HG03066 (cell line): ENCODE data around the gene TGDS.
"Not testable (repeated sequence)": the region's sequence is repeated elsewhere in the genome, so short reads cannot be mapped to it uniquely, and the experiment has no call there.

Source experiments
- ATAC-seq: cut with Tn5 transposase; IDR thresholded peaks from one replicate; pipeline ENCODE4 v1.9.1; 2021; ENCODE audit warnings: low read depth; ENCODE audit not compliant: unreplicated experiment

TGDS gene

DNA sequence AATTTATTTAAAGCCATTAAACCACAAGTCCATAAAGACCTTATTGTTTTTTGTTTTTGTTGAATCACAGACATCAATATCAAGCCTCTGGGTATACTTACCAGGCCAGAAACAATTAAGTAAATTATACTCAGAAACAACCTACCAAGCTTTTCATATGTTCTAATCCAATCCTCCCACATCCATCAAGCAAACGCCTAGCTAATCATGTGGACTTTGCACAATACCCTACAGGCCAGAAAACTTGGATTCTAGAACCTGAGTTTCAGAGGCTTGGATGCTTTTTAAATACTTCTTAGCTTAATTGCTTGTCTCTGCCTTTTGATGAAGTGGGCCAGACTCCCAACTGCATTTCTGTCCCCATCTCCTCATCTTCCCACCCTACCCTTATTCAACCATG lies 39.9 kb downstream of the TGDS start:
- no peak for ATAC-seq

DNA sequence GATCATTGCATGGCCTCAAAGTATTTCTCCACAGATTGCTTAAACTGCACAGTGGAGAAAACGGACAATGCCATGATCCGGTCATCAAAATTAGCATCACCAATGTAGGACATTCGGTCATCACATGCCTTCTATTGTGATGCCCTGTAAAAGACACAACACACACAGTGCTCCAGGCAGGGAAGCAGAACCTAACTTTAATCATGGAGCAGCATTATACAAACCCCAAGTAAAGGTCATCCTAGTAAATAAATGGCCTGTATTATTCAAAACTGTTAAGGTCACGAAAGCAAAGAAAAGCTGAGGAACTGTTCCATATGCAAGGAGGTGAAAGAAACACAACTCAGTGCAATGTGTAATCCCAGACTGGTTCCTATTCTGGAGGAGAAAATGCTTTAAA lies 42.2 kb downstream of the TGDS start:
- ATAC-seq, result no peak

DNA sequence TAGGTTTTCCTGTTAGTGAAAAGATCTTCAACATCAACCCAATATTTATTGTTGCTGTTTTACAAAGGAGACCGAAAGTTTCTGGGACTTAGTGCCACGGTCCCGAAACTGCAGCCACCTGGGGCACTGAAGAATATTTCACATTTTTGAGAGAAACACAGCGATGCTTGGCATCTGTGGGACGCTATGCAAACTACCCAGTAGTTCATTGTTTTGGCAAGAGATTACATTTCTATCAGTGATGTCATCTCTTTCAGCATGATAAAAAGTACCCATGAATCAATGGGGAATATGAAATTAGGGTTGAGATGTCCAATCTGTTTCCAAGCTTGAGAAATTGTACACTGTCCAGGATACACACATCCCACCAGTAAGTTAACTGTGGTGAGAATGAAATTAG lies 43.9 kb downstream of the TGDS start:
- ATAC-seq, result no peak

DNA sequence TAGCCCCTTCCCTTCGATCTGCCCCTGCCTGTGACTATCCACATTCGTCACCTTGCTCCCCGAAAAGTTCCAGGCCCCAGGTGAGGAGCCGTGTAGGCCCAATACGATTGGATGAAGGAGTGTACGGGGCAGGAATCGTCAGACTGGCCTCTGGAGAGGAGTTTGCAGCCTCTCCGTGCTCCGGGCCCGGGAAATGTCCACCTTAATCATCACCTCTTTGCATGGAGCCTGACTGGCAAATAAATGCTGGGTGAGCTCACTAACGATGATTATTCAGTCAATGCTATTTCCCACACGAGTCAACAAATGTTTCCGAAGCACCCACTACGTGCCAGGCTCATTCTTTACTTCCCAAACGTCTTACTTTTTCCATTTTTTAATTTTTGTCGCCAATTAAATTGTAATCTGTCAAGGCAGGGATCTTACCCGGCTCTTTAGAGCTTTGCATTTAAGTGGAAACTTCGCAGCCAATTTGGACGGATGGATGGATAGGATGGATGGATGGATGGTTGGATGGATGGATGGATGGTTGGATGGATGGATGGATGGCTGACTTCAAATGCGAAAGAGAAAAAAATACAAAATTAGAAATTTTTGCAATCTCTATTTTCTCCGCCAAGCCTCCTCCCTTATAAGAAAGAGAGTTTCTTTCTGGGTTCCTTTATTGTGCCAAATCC lies 45.8 kb downstream of the TGDS start:
- ATAC-seq, result peak; percentile 3

DNA sequence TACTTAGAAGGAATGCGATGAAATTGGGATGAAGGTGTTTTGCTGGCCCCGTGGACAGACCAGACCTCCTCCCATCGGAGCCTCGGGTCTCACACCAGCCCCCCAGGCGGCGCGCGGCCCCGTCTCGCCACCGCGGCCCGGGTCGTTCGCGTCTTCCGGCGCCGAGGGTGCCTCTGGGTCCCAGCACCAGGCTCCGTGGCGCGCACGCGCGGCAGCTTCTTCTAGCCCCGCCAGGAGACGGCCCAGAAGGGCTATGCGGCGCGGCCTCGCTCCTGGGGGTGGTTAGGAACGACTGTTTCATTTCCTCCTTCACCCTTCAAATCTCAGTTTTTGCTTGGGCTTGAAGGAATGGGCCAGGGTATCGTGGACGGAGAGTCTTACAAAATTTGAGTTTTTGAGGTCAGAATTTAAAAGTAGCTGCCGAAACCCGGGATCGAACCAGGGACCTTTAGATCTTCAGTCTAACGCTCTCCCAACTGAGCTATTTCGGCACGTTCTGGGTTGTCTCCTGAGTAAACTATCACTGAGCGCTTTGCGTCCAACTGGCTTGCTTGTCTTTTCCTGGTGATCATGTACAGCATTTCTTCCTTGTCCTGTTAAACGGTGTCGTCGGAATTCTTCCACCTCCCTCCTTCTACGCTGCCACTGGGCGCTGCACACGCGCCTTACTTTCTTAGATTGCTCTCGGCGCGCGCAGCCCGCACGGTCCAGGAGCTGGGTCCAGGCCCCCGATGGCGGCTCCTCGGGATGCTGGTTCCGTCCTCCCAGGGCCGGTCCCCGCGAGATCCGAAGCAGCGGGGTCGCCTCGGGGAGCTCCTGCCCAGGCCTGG lies 46.5 kb downstream of the TGDS start:
- ATAC-seq, result peak; percentile 83

DNA sequence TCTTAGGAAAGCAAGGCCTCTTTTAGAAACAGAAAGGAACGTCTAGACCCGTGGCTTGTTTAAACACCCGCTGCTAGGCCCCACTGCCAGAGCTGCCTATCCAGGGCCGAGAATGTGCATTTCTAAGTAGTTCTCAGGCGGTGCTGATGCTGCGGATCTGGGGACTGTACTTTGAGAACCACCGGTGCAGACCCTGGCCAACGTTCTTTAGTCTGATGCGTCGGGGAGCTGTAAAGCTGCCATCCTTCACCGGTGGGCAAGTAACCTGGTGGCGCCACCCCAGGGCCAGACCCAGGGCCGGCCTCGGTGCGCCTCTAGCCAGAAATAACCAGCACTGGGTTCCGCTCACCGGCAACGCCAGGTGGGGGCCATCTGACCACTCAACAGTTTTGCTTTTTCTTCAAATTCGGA lies 47.1 kb downstream of the TGDS start:
- peak; percentile 50 for ATAC-seq

DNA sequence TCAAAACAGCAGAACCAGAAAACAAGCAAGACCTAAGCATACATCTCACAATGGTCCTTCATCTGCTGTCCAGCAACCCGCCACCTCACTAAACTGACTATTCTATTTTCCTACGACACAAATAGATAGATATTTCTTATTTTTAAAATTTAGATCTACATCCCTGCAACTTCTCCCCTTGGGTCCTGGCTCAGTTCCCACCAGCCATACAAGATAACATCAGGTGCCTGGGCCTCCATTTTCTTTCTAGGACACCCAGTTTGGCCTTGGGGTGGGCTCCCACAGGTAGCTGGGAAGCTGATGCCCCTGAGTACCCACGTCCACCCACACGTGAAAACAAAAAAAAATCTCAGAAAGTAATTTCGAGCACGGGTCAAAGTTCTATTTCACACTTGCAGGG lies 47.6 kb downstream of the TGDS start:
- no peak for ATAC-seq

DNA sequence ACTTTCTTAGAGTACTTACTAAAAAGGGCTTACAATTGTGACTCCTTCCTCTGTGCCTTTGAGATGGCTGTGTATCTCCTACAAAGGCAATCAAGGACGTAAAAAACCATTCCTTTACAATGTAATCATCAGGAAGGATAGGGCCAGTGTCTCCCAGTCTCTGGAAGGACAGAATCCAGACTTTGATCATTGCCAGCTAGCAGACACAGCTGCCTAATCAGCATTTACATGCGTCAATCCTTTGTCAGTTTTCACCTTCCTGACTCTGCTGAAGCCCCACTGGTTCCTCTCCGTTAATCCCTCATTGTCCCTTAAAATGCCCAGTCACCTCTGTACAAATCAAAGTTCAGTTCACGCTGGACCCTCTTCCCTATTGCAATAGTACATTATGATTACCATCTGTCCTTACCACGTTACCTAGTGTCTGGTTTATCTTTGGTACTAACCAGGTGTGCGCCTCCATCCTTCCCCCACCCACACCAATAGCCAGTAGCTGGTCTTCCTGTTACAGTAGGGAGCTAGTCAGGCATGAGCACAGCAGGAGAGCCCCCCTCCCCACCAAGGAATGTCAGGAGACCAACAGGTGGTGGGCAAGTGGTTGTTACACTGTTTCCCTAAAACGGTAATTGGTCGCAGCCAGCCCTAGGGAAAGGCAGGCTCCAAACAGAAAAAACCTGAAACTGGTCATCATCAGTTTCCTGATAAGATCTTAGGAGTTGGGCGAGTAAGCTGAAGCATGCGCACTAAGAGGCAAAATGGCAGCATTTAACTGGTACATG lies 49.7 kb downstream of the TGDS start:
- ATAC-seq, result no peak

DNA sequence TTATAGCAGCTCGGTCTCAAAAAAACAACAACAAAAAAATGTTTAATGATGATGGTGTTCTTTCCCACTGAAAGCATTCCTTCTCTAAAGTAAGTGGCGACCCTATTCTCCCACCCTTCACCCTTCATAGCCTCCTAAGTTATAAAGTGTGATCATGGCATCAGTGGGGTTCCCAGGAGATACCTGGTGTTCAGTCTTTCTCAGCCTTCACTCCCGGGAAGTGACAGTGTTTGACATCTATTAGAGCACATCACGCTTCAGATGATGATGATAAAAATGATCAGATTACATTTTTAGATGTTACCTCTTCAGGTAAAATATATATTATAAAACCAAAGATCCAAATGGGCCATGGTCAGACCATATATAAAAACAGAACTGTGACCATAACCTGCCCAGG lies 51.0 kb downstream of the TGDS start:
- no peak for ATAC-seq

DNA sequence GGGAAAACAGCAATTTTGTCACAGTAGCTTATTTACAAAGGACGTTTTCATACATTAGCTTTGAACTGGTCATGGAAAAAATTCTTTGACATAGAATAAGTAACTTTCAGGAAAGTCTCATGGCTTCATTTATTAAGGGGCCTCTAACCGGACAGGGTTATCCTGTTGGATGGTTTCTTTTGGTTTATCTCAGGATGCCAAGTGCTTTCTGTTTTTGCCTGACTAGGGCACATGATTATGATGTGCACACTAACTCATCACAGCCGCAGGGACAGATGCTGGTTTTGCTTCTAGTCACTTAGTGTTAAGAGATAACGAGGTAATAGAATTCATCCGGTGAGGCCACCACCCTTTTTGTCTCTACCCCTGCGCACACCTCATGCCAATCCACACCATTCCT lies 53.0 kb downstream of the TGDS start:
- no peak for ATAC-seq

DNA sequence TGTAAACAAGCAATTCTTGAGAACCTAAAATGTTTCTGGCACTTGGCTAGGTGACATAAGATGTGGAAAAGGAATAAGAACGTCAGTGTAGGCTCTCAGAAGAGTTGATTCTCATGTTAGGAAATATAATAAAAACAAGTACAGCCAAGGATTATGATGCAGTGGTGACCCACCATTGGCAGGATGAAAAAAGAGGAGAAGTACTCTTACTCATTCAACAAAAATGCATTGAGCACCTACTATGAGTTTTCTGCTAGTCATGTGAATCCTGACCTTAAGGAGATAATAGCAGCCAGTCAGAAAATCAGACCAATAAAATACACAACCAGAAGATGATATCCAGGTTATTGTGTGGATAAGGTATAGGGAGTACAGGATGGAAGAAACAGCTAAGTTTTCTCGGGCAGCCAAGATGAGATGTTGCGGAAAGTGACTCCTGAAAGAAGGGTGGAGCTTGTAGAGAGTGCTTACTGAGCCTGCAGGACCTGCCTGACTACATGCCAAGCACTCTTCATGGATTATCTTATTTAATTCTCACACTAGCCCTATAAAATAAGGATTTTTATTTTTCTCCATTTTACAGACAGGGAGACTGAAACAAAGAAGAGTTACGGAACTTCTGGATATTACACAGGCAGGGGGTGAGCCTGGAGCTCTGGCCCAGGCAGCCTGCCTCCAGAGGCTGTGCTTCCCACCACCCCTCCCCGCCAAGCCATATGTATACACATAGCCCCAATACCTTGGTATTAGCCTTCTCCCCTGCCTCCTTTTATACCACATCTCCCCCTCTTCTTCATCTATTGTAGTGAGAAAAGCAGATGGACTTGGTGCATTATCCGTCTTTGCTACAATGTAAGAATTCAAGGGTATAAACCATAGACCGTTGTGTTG lies 58.0 kb downstream of the TGDS start:
- ATAC-seq, result no peak

DNA sequence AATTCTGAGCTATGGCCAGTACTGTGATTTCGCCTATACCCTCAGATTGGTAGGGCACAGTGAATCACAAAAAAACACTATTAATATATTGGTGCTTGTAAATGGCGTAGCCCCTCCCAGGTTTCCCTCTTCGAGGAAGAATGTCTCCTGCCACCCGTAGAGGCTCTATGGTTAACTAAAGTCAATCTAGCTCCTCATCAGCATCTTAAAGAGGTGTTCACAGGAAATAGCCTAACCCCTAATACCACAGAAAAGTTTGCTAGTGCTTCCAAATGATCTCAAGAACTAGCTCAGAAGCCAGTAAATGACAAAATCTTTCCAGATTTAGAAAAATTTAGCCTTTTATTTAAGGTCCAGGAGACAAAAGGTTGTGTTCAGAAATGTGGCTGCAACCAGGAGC lies 60.2 kb downstream of the TGDS start:
- ATAC-seq, result no peak

DNA sequence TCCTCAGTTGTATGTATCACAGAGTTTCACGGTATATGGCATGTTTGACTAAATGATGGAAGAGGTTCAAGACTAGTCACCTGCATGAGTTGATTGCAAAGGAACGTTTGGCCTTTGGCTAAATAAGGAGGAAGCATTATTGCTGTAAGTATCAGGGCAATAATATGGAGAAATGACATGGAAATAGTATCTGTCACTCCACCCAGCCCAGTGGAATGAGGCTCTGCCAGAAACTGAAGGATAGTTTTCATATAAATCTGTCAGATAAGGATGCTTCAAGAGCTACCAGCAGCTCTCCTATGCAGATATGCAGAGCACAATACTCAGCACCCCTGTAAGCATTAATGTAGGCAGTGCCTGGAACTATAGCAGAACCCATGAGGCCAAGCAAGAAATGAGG lies 60.7 kb downstream of the TGDS start:
- ATAC-seq, result no peak

DNA sequence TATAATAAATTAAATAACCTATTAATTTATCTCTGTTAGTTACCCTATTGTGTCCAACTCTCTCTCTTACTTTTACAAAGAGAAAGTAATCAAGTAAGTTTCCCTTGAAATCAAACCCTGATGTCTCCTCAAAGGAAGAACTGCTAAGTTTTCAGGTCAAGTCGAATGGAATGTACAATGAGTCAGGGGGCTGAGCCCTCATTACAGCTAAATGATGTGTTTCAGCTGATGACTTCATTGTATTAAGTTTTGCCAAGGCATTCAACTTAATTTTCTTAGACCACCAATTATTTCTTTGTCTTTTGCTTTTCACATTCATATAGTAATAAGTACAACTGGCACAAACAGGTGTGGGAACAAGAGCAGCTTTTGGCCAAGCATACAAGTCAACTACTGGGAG lies 61.8 kb downstream of the TGDS start:
- no peak for ATAC-seq

DNA sequence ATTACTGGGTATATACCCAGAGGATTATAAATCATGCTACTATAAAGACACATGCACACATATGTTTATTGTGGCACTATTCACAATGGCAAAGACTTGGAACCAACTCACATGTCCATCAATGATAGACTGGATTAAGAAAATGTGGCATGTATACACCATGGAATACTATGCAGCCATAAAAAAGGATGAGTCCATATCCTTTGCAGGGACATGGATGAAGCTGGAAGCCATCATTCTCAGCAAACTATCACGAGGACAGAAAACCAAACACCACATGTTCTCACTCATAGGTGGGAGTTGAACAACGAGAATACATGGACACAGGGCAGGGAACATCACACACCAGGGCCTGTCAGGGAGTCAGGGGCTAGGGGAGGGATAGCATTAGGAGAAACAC lies 63.7 kb downstream of the TGDS start:
- not testable (repeated sequence) for ATAC-seq

DNA sequence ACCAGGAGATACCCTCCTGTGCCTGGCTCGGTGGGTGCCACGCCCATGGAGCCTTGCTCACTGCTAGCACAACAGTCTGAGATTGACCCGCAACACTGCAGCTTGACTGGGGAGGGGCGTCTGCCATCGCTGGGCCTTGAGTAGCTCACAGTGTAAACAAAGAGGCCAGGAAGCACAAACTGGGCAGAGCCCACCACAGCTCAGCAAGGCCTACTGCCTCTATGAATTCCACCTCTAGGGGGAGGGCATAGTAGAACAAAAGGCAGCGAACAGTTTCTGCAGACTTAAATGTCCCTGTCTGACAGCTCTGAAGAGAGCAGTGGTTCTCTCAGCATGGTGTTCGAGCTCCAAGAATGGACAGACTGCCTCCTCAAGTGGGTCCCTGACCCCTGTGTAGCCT lies 69.0 kb downstream of the TGDS start:
- ATAC-seq, result not testable (repeated sequence)

DNA sequence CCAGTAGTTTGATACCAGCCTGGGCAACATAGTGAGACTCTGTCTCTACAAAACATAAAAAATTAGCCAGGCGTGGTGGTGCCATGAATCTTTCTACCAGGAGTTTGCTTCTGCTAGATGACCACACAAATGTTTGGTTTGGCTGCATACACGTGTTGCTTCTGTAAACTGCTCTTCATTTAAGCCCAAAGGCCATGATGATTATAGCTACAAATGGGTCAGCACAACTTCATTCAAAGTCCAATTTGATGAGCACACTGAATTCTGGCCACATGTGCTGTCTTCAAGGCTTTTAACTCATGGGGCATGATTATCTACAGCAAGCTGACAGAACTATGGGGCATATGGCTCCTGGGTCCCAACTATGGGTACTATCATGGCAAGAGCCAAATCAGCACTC lies 70.2 kb downstream of the TGDS start:
- ATAC-seq, result no peak

DNA sequence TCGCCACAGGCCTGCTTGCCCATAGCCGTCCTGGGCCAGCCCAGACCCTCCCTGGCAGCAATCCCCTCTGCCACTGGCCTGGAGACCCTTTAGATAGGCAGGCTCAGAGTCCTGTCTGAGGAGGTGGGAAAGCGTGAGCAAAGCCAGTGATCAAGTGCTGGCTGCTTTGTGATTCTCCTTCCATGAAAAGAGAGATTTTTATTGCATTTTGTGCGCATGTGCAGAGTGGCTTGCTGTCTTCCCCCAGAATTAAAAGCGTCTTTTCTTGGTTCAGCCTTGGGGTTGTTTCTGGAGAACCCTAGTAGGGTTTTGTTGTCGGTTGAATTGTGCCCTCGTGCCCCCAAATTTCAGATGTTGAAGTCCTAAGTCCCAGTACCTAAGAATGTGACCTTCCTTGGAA lies 71.5 kb downstream of the TGDS start:
- ATAC-seq, result no peak
